Measurements from ENCODE around the gene AGAP3. TPM values are rescaled to one million over a fixed set of nuclear protein-coding genes. Genes with fewer than 3 reads are reported as not detected.
A peak's percentile ranks its signal among the peaks of the same experiment; 100 is the strongest.

The AGAP3 gene
- total RNA-seq, 1 experiment from 2014 or later, result 103 TPM

DNA sequence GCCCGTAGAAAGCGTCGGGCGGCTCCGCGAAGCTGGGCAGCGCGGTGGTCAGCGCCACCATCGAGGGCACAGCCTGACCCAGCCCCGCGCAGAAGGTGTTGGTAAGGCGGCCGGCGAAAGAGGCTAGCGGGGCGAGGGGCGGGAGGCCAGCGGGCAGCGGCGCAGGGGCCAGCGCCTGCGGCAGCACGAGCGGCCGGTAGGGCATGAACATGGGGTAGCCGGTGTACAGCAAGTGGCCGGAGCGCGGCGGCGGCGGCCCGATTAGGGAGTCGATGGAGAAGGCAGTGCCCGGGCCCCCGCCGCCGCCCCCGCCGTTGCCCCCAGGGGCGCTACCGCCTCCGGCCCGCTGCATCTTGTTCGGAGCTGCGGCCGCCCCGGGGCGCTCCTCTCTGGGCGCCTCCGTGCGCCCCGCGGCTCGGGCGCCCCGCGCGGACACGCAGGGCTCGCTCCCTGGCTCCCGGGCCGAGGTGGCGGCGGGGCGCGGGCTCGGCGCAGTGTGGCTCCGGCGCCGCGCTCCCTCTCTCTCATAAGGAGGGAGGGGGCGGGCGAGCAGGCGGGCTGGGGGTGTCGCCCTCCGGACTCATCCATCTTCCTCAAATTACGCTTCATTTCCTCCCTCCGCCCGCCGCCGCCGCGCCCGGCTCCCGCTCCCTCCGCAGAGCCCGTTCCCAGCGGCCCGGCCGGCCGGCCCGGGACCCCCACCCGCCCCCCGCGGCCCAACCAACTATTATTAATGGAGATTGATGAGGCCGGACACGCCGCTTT lies 81.1 kb downstream of the AGAP3 start, which contains the start of gene GBX1:
Gene GBX1, minus strand, starts transcription at position 498 of the 765 bp plus-strand sequence. Its CDS starts 146 bp downstream, at position 352.
- no TSS peak for BruUV-seq (replicated peaks)
- no peak within 1 kb of the TSS for H3K27ac ChIP-seq (ENCODE audit: low read length)
- CTCF ChIA-PET, result interaction anchor here (0.6 to 1.7 kb wide), 2 partner anchors 10 to 137 kb away, joined by 4 to 6 read pairs; no protein-coding TSS in a partner anchor

DNA sequence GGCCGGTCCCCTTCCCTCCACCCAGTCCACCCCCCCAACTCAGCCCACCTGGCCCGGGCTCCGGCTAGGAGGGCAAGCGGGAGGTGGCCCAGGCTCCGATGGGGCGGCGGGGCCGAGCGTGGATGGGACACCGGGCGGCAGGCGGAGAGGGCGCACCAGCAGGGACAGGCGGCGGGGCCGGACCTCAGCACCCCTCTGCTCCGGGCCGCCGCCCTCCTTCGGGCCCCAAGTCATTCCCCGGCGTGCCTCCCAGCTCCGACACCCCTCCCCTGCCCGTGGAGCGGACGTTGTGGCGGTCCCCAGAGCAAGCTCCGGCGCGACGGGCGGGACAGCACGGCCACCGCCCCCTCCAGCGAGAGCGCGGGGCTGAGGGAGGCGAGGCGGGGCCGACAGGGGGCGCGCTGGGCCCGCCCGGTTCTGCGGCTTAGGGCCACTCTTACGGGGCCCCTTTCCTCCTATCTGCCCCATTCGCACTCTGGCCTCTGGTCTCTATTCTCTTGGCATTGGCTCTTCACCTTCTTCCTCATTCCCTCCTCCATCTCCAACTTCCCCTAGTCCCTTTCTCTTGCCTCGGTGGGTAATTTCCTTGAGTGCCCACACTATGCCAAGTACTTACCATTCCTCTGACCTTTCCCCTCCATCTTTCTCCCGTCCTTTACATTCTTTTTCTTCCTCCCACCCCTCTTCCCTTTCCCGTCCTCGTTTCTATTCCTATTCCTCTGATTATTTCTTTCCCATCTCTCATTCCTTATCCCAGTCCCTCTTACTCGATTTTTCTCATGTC lies 81.9 kb downstream of the AGAP3 start:
- Histone ChIP-seq H3K36me3 (ENCODE audit: control insufficient read depth, insufficient read depth, low read length) (no peaks in the 10 kb centered on the region), H3K4me1 (ENCODE audit: control insufficient read depth, insufficient read depth, low read length) (0 out of 2 replicates have a peak, but pooled peaks cover 4% of the 10 kb centered on the region), H3K4me3 (ENCODE audit: low read depth in 2 of 2, low read length in 2 of 2) (peak overlapping the region; percentile 37 to 46), H3K27ac (ENCODE audit: low read length) (no peak overlapping the region), H3K27me3 (ENCODE audit: control insufficient read depth, insufficient read depth, low read length) (peaks cover 40% of the 10 kb centered on the region), H3K9me3 (ENCODE audit: control insufficient read depth, insufficient read depth, low read depth, low read length) (no peaks in the 10 kb centered on the region)
- ChIA-PET POLR2A (no interaction called here), CTCF (interaction anchor here (0.6 to 1.7 kb wide), 2 partner anchors 11 to 136 kb away, joined by 4 to 6 read pairs; no protein-coding TSS in a partner anchor)
- TF ChIP-seq POLR2AphosphoS5 (IDR thresholded peaks at IDR 0.05; ENCODE audit: low read depth, low read length), result no peak
- TF ChIP-seq, protein P1, sequence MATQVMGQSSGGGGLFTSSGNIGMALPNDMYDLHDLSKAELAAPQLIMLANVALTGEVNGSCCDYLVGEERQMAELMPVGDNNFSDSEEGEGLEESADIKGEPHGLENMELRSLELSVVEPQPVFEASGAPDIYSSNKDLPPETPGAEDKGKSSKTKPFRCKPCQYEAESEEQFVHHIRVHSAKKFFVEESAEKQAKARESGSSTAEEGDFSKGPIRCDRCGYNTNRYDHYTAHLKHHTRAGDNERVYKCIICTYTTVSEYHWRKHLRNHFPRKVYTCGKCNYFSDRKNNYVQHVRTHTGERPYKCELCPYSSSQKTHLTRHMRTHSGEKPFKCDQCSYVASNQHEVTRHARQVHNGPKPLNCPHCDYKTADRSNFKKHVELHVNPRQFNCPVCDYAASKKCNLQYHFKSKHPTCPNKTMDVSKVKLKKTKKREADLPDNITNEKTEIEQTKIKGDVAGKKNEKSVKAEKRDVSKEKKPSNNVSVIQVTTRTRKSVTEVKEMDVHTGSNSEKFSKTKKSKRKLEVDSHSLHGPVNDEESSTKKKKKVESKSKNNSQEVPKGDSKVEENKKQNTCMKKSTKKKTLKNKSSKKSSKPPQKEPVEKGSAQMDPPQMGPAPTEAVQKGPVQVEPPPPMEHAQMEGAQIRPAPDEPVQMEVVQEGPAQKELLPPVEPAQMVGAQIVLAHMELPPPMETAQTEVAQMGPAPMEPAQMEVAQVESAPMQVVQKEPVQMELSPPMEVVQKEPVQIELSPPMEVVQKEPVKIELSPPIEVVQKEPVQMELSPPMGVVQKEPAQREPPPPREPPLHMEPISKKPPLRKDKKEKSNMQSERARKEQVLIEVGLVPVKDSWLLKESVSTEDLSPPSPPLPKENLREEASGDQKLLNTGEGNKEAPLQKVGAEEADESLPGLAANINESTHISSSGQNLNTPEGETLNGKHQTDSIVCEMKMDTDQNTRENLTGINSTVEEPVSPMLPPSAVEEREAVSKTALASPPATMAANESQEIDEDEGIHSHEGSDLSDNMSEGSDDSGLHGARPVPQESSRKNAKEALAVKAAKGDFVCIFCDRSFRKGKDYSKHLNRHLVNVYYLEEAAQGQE (IDR thresholded peaks at IDR 0.05; ENCODE audit: insufficient read depth in 1 of 2, low read depth in 2 of 2, low read length in 1 of 2), result no peak
- TF ChIP-seq SIN3A (IDR thresholded peaks at IDR 0.05; ENCODE audit: borderline replicate concordance, insufficient read depth, low read depth, low read length), result no peak
- TF ChIP-seq, protein P2, sequence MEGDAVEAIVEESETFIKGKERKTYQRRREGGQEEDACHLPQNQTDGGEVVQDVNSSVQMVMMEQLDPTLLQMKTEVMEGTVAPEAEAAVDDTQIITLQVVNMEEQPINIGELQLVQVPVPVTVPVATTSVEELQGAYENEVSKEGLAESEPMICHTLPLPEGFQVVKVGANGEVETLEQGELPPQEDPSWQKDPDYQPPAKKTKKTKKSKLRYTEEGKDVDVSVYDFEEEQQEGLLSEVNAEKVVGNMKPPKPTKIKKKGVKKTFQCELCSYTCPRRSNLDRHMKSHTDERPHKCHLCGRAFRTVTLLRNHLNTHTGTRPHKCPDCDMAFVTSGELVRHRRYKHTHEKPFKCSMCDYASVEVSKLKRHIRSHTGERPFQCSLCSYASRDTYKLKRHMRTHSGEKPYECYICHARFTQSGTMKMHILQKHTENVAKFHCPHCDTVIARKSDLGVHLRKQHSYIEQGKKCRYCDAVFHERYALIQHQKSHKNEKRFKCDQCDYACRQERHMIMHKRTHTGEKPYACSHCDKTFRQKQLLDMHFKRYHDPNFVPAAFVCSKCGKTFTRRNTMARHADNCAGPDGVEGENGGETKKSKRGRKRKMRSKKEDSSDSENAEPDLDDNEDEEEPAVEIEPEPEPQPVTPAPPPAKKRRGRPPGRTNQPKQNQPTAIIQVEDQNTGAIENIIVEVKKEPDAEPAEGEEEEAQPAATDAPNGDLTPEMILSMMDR (IDR thresholded peaks at IDR 0.05), result peak; percentile 97
- no peak for TF ChIP-seq TCF7L2 (IDR thresholded peaks at IDR 0.05; ENCODE audit: low read depth, low read length)
- in situ Hi-C loops (cut with HindIII; ENCODE audit: low pct_unique_long_range_greater_than_20kb, low sequenced_read_pairs) (loop anchor here (5.0 kb wide), 1 partner anchor 39 kb away; no protein-coding TSS in a partner anchor), intact Hi-C loops (cut with micrococcal nuclease; ENCODE audit: unreplicated experiment) (no loop called here)
- DNase-seq (ENCODE audit: low read depth, low spot score) (no peak), ATAC-seq (peak; percentile 88)
- no TSS peak for BruUV-seq (replicated peaks)

More for the DNA sequence above, 81.1 kb downstream of the AGAP3 start, which contains the start of gene GBX1:
- TF ChIP-seq, protein P2 (IDR thresholded peaks at IDR 0.05), result no peak; the same call in 1 of the 2 replicates
- no peak for TF ChIP-seq TCF7L2 (IDR thresholded peaks at IDR 0.05; ENCODE audit: low read depth, low read length)
- TF ChIP-seq SIN3A (IDR thresholded peaks at IDR 0.05; ENCODE audit: borderline replicate concordance, insufficient read depth, low read depth, low read length), result no peak
- TF ChIP-seq, protein P1 (IDR thresholded peaks at IDR 0.05; ENCODE audit: insufficient read depth in 1 of 2, low read depth in 2 of 2, low read length in 1 of 2), result no peak
- Histone ChIP-seq H3K4me1 (ENCODE audit: control insufficient read depth, insufficient read depth, low read length) (0 out of 2 replicates have a peak, but pooled peaks cover 4% of the 10 kb centered on the region), H3K9me3 (ENCODE audit: control insufficient read depth, insufficient read depth, low read depth, low read length) (no peaks in the 10 kb centered on the region), H3K4me3 (ENCODE audit: low read depth in 2 of 2, low read length in 2 of 2) (peak within 1 kb of the TSS; percentile 37 to 46), H3K36me3 (ENCODE audit: control insufficient read depth, insufficient read depth, low read length) (no peaks in the 10 kb centered on the region), H3K27me3 (ENCODE audit: control insufficient read depth, insufficient read depth, low read length) (peaks cover 40% of the 10 kb centered on the region)
- intact Hi-C loops (cut with micrococcal nuclease; ENCODE audit: unreplicated experiment) (no loop called here), in situ Hi-C loops (cut with HindIII; ENCODE audit: low pct_unique_long_range_greater_than_20kb, low sequenced_read_pairs) (loop anchor here (5.0 kb wide), 1 partner anchor 40 kb away; no protein-coding TSS in a partner anchor)
- DNase-seq (ENCODE audit: low read depth, low spot score), result no peak
- peak; percentile 68 for ATAC-seq
- POLR2A ChIA-PET, result no interaction called here

Data from Panc1 (cell line).